Islet precursor cell (in vitro differentiated cells): ENCODE results near the gene UBAC1.
"Not testable (repeated sequence)": the region's sequence is repeated elsewhere in the genome, so short reads cannot be mapped to it uniquely, and the experiment has no call there.

Experiments
- DNase-seq: peaks from one replicate; pipeline ENCODE4 v3.0.0-alpha.2; 2018

The UBAC1 gene

DNA sequence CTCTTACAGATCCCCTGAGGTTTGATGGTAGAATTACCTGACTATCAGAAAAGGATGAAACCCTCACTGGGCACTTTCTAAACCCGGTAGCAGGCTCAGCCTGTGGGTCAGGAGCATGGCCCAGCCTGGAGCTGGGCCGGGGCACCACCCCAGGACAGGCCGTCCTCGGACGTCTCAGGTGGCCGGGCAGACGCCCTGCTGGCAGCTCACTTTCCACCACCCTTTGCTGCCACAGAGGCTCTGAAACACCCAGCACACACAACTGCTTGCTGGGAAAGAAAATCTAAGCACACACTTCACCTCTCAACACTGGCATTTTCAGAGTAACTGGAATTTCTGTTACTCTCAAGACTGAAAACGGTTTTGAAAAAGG lies 4.4 kb downstream of the UBAC1 start:
- no peak for DNase-seq

DNA sequence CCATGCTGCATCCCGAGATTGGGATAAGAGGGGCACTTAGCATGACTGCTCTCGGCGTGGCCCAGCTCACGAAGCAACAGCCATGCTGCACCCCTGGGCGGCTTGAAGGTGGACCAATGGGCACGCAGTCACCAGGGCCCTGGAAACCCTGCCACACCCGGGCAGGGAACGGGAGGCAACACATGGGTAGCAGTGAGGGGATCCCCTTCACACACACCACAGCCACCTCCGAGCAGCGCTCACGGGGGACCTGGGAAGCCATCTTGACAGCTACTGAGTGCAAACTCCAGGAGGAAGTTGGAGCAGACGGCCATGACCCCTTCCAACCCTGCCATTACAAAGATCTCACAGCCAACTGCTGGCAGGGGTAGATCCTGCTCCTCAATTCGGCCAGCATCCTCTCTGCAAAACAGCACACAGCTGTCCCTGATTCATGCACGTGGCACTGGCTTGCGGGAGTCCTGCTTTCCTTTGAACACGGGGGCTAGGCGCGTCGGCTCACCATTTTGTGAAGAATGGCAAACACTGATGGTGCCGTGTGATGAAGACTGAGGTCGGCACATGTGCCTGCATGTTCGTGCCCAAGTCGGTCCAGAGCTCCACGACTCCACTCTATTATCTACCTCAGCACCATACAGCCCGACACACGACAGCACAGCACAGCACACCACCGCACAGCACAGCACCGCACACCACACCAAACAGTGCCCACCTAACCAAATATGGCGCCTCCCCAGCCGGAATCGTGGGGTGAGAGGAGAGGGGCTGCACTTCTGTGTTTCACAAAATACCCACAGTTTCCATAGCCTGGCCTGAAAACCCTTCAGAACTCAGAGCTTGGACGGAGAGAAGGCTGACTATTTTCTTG lies 5.0 kb downstream of the UBAC1 start:
- no peak for DNase-seq

DNA sequence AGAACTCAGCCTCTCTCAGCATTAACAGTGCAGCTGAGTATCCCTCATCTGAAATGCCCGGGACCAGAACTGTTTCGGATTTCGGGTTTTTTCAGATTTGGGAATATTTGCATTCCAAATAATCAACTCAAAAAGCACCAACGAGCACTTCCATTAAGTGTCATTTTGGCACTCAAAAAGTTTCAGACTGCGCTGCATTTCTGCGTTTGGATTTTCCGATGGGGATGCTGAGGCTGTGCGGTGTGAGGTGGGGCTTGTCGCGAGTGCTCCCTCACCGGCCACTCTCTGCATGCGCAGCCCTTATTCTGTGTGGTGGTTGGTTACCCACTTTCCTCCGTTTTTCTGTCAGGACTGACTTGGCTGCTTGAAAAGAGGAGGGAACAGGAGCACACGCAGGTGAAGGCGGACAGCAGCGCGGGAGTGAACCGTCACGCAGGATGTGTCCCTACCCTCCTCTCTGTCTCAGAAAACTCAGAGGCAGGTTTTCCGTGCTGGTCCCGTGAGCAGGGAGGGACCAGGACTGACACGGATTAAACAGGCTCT lies 8.4 kb downstream of the UBAC1 start:
- no peak for DNase-seq

DNA sequence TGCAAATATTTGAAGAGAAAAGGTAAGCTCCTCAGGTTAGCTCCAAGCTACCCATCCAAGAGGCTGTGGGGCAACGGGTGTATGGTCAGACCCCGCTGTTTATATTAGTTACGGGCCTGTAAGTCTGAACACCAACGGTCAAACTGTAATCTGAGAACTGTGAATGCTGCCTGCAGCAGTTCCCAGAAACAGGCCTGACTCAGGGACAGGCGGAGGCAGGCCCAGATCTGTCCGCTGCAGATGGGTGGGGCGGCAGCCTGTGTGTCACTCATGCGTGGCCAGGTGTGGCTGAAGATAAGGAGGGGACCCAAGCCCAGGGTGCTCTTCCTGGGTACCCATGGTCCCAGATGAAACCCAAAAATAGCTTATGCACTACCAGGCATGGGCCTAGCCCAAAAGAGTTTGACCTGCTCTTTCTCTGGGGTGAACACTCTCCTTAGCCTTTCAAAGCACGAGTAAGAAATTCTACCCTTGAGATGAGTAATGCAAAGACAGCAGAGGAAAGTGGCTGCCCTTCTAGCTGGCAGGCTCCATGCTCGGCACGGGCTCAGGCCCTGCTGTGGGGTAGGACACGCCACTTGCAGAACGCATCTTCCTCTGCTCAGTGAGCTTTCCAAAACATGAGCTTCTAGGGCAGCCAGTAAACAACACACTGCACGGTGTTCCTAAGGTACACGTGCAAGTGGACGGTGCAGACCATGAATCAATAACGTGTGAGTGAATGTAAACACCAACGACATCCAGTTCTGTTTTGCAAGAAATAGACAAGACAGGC lies 9.1 kb downstream of the UBAC1 start:
- DNase-seq = peak; percentile 84

DNA sequence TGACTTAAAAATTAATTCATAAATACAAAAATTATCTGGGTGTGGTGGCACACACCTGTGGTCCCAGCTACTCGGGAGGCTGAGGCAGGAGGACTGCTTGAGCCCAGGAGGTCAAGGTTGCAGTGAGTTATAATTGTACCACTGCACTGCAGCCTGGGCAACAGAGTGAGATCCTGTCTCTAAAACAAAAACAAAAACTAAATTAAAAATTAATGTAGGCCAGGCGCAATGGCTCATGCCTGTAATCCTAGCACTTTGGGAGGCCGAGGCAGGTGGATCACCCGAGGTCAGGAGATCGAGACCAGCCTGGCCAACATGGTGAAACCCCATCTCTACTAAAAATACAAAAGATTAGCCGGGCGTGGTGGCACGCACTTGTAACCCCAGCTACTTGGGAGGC lies 9.9 kb downstream of the UBAC1 start:
- not testable (repeated sequence) for DNase-seq

DNA sequence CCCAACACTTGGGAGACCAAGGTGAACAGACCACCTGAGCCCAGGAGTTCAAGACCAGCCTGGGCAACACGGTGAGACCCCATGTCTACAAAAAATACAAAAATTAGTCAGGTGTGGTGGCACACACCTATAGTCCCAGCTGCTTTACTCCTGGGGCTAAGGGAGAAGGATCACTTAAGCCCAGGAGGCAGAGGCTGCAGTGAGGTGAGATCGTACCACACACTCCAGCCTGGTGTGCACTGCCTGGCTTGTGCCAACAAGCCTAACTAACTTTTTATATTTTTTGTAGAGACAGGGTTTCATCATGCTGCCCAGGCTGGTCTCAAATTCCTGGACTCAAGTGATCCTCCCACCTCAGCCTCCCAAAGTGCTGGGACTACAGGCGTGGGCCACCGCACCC lies 10.3 kb downstream of the UBAC1 start:
- not testable (repeated sequence) for DNase-seq

DNA sequence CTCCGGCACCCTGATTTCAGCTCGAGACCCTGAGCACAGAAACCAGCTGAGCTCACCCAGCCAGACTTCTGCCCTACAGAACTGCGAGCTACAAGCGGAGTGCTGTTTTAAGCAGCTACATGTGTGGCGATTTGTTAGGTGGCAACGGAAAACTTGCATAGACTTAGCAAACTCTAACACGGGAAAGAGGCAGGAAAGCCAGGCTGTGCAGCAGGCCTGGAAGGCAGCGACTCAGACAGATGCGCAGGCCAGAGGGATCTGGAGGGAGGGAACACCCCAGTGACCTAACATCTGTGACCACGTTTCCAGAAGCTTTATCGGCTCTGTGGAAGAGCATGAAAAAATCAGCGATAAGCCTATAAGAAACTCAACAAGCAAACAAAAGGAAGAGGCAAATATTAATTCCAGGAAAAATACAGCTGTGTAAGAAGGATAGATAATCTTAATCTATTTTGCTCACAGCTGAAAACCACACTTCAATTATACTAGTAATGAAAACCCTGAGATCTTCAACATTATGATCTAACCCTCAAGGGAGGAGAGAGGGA lies 11.0 kb downstream of the UBAC1 start:
- DNase-seq = no peak

DNA sequence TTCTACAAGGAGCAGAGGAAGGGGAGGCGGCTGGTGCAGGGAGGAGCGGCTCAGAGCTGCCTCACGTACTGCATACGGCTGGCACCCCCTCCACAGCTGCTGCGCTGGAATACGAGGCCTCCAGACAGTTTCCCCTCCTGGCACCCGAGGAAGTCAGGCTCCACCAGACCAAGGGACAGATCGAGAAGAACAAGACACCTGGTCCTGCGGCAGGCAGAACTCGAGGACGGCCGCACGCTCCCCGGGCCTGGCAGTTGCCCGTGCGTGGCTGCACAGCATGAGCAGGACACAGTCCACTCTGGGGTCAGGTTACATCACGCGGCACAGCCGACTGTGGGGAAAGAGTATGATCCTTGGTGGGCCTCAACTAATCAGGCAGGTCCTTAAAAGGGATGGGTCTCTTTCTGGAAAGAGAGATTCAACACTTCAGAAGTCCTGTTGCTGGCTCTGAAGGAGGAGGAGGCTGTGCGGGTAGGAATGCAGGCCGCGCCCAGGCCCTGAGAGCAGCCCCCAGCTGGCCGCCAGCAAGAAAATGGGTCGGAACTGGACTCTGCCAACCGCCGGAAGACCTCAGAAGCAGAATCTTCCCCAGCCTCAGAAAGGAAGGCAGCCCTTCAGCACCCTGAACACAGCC lies 11.6 kb downstream of the UBAC1 start:
- DNase-seq = no peak

DNA sequence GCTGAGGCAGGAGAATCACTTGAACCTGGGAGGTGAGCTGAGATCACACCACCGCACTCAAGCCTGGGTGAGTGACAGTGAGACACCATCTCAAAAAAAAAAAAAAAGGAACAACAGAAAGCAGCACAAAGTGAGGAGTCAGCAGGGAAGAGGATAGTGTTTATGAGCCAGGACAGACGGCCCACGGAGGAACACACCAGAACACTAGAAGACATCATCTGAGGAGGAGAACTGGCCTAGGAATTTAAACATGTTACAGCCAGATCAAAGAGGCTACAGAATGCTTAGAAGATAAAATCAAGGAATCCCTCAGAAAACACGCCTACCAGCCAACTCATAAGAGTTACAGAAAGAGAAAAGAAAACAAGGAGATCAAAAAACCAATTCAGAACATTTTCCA lies 12.2 kb downstream of the UBAC1 start:
- DNase-seq = no peak

DNA sequence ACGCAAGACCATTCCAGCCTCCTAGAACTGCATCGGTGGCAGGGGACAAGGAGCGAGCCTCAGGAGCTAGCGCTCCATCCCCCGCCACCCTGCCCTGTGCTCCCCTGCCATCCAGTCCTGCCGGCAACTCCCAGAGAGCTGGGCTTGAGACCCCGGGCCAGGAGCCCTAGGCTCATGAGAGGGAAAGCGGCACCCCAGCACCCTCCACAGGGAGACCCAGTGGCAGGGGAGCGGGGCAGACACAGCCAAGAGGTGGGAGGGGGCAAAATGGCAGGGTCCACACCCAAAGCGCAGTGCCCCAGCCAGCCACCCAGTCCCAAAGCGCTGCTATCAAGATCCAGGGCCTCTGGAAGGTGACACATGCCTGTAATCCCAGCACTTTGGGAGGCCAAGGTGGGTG lies 12.7 kb downstream of the UBAC1 start:
- no peak for DNase-seq

DNA sequence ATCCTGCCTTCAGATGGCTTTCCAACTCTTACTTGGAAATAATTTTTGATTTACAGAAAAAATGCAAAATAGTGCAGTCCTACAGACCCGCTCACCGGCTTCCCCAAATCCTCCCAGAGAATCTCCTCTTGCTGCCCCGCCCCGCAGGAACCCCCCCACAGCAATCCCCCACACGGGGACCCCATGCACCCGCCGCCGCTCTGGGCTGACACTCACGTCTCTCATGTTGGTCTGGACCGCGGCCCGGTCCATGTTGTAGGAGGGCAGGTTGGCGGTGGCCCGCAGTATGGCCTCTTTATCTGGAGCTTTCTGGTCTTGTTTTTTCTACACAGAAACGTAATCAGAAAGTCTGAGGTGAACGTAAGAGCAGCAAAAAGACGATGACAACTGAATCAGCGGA lies 13.6 kb downstream of the UBAC1 start:
- DNase-seq = no peak

DNA sequence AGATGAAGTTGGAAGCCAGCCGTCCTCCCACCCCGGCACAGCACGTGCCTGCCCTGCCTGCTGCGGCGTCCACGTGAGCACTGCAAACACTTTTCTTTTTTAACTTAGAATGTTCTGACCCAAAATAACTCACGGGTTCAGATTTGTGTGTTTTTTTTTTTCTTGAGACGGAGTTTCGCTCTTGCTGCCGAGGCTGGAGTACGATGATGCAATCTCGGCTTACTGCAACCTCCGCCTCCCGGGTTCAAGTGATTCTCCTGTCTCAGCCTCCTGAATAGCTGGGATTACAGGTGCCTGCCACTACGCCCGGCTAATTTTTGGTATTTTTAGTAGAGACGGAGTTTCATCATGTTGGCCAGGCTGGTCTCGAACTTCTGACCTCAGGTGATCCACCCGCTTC lies 14.1 kb downstream of the UBAC1 start:
- not testable (repeated sequence) for DNase-seq

DNA sequence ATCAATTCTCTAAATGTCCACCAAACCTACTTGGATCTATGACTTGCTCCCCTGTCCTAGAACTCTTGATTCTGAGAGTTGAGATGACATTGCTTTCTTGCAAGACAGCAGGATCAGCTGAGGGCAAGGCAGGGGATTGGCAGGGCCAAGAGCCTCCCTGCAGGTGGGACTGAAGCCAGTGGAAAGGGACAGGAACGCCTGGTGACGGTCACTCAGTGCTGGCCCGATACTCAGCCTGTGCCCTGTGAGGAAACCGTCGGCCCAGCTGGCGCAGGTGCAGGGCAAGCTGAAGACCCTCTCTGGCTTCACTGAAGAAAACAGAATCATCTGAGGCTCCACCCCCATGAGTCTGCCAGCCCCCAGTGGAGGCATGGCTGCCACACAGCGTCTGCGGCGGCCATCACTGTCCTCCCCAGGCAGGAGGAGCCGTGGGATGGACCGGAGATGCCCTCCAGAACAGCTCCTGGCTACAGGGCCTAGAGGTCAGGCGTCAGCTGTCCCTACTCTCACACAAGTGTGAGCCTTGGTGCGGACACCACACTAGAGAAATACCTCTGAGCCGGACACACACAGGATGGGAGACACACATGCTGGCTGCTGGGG lies 14.7 kb downstream of the UBAC1 start:
- DNase-seq = no peak

DNA sequence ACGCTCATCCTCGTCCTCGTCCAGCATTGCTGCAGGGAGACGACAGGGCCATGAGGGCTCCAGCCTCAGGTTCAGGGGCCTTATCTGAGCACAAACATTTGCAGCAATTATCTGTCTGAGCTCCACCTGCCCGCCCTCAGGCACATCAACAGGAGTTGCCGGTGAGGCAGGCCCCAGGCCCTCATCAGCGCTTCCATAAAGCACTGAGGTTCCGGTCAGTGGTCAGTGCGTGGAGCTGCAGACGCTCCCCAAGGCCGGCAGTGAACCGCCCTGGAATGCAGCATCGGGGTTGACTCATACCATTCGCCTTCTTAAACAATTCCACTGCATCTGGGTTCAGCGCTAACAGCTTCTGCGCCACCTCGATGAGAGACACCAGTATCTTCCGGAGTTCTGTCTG lies 15.2 kb downstream of the UBAC1 start:
- peak; percentile 96 for DNase-seq

DNA sequence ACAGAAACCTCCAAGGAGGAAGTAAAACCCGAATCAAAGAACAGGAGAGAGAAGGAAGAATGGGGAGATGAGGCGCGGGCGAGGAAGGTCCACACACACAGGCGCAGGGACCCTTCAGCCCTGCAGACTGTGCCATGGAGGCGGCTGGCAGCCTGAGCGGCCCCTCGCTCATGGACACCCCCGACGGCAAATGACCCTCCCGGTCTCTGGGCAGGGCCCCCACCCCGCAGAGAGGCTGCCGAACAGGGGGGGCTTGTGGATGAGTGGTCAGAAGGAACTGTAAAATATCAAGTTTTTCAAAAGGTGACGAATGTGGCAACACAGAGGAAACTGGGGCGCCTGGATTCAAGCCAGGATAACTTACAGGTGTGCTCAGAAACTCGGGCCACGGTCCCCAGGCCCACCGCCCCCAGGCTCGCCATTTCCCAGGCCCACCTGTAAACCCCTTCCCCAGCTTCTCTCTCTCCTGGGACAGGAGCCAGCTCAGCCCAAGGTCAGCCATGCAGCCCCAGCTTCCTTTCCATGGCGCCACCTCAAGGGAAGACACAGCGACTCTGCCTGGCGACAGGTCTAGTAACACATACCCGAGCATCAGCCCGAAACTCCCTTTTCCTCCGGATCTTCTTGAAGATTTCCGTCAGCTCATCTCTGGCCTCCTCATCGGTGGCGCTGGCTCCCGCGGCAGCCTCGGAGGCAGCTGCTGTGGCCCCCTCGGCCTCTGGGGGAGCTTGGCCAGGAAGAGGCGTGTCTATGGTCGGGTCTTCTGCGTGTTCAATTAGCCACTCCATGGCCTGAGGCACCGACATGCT lies 16.5 kb downstream of the UBAC1 start:
- no peak for DNase-seq

DNA sequence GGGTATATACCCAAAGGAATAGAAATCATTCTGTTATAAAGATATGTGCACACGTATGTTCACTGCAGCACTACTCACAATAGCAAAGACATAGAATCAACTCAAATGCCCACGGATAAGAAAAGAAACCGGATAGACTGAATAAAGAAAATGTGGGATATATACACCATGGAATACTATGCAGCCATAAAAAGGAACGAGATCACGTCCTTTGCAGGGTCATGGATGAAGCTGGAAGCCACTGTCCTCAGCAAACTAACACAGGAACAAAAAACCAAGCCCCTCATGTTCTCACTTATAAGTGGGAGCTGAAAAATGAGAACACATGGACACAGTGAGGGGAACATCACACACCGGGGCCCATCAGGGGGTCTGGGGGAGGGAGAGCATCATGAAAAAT lies 17.6 kb downstream of the UBAC1 start:
- DNase-seq = not testable (repeated sequence)

DNA sequence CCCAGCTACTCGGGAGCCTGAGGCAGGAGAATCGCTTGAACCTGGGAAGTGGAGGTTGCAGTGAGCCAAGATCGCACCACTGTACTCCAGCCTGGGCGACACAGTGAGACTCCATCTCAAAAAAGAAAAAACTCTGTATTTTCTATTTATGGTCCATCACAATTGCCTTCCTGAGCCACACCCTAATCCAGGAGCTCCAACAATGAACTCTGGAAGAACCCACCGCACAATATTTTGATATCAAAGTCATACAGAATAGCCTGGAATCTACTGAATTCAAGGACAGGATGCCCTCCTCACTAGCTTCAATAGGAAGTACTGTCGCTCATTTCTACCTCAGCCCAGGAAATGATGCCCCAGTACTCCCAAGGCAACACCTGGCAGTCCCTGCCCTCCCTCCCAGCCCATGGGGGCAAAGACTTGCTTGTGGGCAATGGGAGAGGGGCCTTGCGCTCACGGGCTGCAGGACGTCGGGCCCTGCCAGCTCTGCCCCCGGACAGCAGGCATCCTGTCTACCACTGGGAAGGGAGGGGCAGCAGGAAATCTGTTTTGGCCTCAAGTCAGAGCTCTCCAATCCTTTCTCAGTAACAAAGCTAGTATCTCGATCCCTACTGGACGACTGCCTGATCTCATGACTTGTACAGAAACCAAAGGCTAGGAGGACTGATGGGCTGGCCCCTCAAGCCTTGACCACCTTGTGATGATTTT lies 19.7 kb downstream of the UBAC1 start:
- no peak for DNase-seq

DNA sequence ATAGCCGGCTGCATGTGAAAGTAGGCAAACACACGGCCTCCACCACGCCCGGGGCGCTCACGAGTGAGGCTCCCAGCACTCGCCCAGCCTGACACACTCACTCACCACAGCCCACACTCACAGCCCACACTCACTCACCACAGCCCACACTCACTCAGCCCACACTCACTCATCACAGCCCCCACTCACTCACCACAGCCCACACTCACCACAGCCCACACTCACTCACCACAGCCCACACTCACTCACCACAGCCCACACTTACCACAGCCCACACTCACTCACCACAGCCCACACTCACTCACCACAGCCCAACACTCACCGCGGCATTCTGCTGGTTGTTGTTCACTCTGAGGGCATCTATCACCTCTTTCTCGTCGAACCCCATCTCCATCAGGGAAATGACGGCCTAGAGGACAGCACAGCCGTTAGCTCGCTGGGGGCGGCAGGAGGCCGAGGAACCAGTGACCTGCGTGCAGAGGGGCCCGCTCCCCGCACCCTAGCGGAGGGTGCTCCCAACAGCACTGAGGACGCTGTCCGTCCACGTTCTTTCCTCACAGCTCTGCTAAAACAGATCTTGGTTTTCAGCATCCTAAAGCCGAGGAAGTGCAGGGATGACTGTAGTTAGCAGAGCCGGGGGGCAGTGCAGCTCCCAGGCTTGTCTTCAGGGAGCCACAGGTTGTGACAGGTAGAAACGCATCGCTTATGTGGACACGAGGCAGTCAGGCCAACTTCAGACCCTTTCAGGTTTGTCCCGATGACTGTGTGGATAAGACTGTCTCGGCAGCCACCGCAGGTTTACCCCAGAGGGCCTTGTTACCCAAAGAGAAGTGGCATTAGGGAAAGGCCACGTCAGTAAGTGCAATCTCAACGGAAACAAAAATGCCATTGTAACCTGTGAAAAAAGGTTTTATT lies 21.6 kb downstream of the UBAC1 start:
- no peak for DNase-seq

DNA sequence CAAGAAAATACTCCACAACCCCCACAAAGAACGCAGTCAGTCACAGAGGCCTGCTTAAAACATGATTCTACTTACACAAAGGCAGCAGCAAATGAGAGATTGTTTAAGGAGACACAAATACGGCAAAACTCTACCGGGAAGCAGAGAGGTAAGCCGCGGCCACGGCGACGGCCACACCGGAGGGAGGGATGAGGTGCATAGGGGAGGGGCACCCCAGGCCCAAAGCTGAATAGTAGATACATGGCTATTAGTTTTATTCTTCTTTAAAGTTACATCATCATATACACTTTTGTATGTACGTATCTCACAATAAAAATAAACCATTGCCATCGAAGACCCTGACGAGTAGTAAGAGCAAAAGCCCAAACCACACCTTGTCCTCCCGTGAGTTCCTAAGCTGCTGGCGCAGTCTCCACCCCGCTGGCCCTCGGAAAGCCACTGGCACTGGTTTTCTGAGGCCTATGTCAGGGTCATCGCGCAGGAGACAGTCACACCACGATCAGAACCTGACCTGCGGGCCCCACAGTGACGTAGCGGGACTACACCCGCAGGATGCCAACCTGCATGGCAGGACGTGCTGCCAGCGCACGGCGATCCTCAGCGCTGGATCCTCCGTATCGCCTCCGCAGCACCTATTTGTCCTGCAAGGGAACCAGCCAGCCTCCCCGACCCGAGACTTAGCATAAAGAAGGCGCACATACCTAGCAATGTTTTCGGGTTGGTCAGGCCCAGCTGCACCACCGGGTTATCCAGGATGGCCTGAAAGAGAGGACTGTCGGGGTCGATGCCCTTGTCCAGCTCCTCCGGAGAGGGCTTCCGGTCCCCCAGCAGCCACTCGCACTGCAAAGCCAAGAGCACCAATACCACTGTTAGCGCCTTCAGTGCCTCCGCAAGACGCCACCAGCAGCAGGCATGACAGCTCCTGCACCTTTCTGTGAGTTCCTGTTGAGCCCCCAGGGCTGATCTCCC lies 23.4 kb downstream of the UBAC1 start:
- DNase-seq = no peak
